Stimulated activated CD8-positive, alpha-beta memory T cell treated with anti-CD3 and anti-CD28 coated beads, Interleukin-15, amount 100 ng/mL, for 4 hours (primary cell): ENCODE results near the gene RAVER1.

Experiments
- DNase-seq, 2 donors: peaks; one replicate each; pipeline ENCODE4 v3.0.0-alpha.2; 2020; ENCODE audit warnings: low read depth in 2 of 2

Gene RAVER1

GRCh38 chr19:10318807-10319682 is 14.3 kb downstream of the RAVER1 start:
- no peak for DNase-seq

- DNase-seq = no peak
These were observed 15.4 kb downstream of the RAVER1 start for GRCh38 chr19:10317857-10318462.

- no peak for DNase-seq
These were observed 16.1 kb downstream of the RAVER1 start for GRCh38 chr19:10317045-10317856.

- no peak for DNase-seq
These were observed 16.9 kb downstream of the RAVER1 start for GRCh38 chr19:10316229-10317044.

- peak; percentile 79 to 86 for DNase-seq
These were observed 17.8 kb downstream of the RAVER1 start, which contains the start of gene FDX2 for GRCh38 chr19:10315335-10316214. TSS of gene FDX2 (minus strand) at chr19:10316015. CDS start at chr19:10315996, 19 bp downstream.

GRCh38 chr19:10309423-10309822 is 23.9 kb downstream of the RAVER1 start, which contains the start of gene ZGLP1:
TSS of gene ZGLP1 (minus strand) at chr19:10309815.
- DNase-seq = no peak

DNA sequence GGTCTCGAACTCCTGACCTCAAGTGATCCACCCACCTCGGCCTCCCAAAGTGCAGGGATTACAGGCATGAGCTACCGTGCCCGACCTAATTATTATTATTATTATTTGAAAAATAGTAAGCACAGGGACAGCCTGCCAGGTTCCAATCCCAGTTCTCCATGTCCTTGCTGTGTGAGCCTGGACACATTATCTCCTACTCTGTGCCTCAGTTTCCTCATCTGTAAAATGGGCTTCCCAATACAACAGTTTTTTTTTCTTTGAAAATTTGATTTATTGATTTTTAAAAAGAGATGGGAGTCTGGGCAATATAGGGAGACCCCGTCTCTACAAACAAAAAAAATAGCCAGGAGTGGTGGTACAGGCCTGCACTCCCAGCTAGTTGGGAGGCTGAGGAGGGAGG is 27.0 kb downstream of the RAVER1 start:
- DNase-seq = no peak

DNA sequence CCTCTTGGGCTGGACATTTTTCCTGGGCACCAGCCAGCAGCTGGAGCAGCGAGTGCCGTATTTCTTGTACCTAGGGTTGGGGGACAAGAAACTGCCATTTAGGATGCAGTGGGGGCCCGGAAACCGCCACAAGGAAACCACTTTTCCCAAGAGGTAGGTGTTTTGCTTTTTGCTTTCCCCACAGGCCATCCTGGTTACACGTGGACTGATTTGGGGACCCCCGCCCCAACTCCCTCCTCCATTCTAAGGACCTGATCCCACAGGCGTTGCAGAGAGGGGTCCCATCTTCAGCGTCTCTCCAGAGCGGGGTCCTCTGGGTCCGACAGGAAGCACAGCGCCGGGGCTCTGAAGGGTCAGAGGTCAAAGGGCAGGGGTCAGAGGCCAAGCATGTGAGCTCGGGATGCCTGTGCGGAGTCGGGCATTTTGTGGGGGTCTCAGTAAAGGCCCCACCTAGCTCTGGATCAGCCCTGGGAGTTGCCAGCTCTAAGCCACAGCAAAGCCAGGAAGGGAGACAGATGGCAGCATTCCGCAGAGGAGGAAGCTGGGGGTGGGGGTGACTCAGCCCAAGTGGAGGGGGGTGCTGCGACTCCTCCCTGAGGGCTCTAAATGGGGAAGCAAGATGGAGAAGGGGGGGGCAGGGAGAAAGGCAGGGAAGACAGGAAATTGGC is 28.1 kb downstream of the RAVER1 start:
- DNase-seq = no peak

DNA sequence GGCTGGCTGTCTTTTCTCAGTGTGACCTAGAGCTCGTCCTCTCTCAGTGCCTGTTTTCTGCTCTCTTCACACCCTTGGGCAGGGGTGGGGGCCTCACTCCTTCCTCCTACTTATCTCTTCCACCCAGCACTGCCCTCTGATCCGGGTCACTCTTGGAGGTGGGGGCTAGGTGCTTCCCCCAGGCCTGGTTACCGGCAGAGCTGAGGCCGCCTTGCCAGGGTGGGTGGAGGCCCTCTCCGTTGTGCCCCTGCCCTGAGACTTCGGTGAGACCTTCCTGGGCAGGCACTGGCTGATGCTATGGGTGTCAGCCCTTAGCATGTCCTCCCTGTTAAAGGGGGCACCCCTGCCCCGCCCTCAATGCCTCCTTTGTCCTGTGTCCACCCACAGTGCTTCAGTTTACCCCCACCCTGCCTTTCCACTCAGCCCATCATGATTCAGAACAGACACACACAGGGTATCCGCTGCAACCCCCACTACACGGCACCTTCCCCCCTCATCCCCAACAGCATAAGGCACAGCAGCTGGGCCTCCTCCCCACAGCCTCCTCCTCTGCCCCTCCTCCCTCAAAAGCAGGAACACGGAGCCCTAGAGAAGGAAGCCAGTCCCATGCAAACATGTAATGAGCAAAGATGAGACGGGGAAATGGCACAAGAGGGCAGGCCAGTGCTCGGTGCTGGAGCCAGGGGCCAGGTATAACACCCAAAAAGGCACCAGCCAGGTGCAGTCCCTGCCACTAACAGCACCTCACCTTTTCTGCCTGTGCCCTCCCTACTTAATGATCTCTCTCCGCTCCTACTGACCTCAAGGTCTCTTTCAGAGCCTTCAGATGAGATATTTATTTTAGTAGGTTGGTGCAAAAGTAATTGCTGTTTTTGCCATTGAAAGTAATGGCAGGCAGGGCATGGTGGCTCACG is 33.5 kb downstream of the RAVER1 start:
- DNase-seq = no peak

GRCh38 chr19:10295847-10296591 is 37.3 kb downstream of the RAVER1 start:
- DNase-seq = no peak

DNA sequence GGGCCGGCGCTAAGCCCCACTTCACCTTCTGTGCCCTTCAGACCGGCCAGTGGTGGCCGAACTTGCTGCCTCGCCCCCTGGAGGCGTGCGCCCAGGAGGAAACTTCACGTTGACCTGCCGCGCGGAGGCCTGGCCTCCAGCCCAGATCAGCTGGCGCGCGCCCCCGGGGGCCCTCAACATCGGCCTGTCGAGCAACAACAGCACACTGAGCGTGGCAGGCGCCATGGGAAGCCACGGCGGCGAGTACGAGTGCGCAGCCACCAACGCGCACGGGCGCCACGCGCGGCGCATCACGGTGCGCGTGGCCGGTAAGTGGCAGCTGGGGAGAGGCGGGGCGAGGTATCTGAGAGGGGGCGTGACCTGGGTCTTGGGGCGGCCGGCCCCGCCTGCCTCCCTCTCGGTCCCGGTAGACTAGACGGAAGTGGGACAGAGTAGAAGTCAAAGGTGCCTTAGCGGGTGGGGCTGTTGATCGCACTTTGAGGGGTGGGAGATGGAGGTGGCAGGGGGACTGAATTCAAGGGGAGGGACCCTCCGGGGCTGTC is 38.0 kb downstream of the RAVER1 start:
- DNase-seq = peak in 1 of 2 donors; percentile 51

GRCh38 chr19:10294368-10294697 is 39.0 kb downstream of the RAVER1 start:
- no peak for DNase-seq

DNA sequence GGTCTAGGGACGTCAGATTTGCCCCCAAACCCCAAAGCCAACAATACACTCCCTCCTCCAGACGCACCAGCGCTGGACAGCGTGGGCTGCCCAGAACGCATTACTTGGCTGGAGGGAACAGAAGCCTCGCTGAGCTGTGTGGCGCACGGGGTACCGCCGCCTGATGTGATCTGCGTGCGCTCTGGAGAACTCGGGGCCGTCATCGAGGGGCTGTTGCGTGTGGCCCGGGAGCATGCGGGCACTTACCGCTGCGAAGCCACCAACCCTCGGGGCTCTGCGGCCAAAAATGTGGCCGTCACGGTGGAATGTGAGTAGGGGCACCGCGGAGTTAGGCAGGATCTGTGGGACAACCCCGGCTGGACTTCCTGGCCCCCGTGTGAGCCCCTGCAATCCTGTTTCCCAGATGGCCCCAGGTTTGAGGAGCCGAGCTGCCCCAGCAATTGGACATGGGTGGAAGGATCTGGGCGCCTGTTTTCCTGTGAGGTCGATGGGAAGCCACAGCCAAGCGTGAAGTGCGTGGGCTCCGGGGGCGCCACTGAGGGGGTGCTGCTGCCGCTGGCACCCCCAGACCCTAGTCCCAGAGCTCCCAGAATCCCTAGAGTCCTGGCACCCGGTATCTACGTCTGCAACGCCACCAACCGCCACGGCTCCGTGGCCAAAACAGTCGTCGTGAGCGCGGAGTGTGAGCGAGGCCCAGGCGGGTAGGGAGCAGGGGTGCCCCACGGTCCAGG is 39.5 kb downstream of the RAVER1 start:
- no peak for DNase-seq

- no peak for DNase-seq
These were observed 40.3 kb downstream of the RAVER1 start for GRCh38 chr19:10292789-10293636.

- no peak for DNase-seq
These were observed 41.0 kb downstream of the RAVER1 start for GRCh38 chr19:10292206-10292788.
